Activated CD4-positive, alpha-beta T cell treated with anti-CD3 and anti-CD28 coated beads for 4 hours (primary cell): Measurements from ENCODE around the gene USP27X.
A peak's percentile ranks its signal among the peaks of the same experiment; 100 is the strongest.

Experiments used
- DNase-seq, 2 donors: peaks; one replicate each; pipeline ENCODE4 v3.0.0-alpha.2; 2020

Gene USP27X

GRCh38 chrX:49892542-49892941, 13.3 kb downstream of the USP27X start:
- no peak for DNase-seq

GRCh38 chrX:49896951-49897350, 17.7 kb downstream of the USP27X start:
- DNase-seq = no peak

GRCh38 chrX:49901048-49901447, 21.8 kb downstream of the USP27X start:
- no peak for DNase-seq

- no peak for DNase-seq
Observed at GRCh38 chrX:49910344-49910743, 31.1 kb downstream of the USP27X start.

- no peak for DNase-seq
Observed at GRCh38 chrX:49912086-49912485, 32.8 kb downstream of the USP27X start.

- DNase-seq = no peak
Observed at GRCh38 chrX:49912861-49913260, 33.6 kb downstream of the USP27X start.

- peak; percentile 33 to 54 for DNase-seq
Observed at GRCh38 chrX:49915361-49916222, 36.3 kb downstream of the USP27X start.

GRCh38 chrX:49919617-49920016, 40.3 kb downstream of the USP27X start:
- DNase-seq = peak in 1 of 2 donors; percentile 22

GRCh38 chrX:49921109-49921508, 41.8 kb downstream of the USP27X start:
- no peak for DNase-seq

- peak; percentile 89 to 94 for DNase-seq
Observed at GRCh38 chrX:49922291-49923241, 43.3 kb downstream of the USP27X start, which contains the start of gene CLCN5. Gene CLCN5, plus strand, starts transcription at chrX:49922596. Its CDS starts 2,703 bp downstream, at chrX:49925299.

GRCh38 chrX:49925176-49925575, 45.9 kb downstream of the USP27X start:
- no peak for DNase-seq

- DNase-seq = no peak
Observed at GRCh38 chrX:49930039-49930438, 50.8 kb downstream of the USP27X start.
